Activated gamma-delta T cell treated with anti-CD3 and anti-CD28 coated beads, Interleukin-2, amount 50 U/mL, for 16 hours (primary cell): ENCODE measurements around the gene PPHLN1.

Experiments used
- DNase-seq: peaks from one replicate; pipeline ENCODE4 v3.0.0-alpha.2; 2020; ENCODE audit warnings: low read depth

PPHLN1 gene

GRCh38 chr12:42442311-42442759, 116.4 kb downstream of the PPHLN1 start:
- DNase-seq: no peak

GRCh38 chr12:42442888-42443287, 116.9 kb downstream of the PPHLN1 start:
- no peak for DNase-seq

GRCh38 chr12:42444192-42444943, 118.4 kb downstream of the PPHLN1 start:
- no peak for DNase-seq

- no peak for DNase-seq
Measured at GRCh38 chr12:42445891-42446290, 119.9 kb downstream of the PPHLN1 start.

- no peak for DNase-seq
Measured at GRCh38 chr12:42446761-42447160, 120.8 kb downstream of the PPHLN1 start.

GRCh38 chr12:42447371-42447786, 121.4 kb downstream of the PPHLN1 start:
- no peak for DNase-seq

GRCh38 chr12:42448841-42449240, 122.9 kb downstream of the PPHLN1 start:
- no peak for DNase-seq

- DNase-seq: no peak
Measured at GRCh38 chr12:42450248-42450647, 124.3 kb downstream of the PPHLN1 start.

- no peak for DNase-seq
Measured at GRCh38 chr12:42458575-42458974, 132.6 kb downstream of the PPHLN1 start.

DNA sequence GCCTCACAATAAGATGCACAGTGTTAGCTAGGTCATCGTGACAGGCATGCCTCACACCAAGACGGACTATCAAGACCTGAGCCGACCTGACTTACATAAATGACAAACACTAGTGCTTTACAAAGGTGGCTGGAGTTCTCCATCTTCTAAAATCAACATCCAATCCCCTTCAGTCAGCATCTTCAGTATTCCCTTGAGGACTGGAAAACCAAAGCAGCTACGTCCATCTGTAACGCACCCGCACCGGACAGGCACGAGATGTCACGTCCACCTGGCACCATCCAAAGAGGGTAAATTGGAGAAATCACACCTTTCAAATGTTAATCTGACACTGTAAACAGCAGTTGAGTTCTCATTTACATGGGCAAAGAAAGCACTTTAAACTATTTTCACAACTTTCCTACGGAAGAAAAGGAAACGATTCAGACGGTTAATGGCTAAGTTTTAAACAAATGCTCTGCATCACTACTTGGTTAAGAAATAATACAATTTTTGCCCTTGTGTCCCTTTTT, 133.4 kb downstream of the PPHLN1 start:
- no peak for DNase-seq

- DNase-seq: no peak
Measured at GRCh38 chr12:42462486-42462885, 136.5 kb downstream of the PPHLN1 start.

GRCh38 chr12:42463671-42464070, 137.7 kb downstream of the PPHLN1 start:
- DNase-seq: no peak

GRCh38 chr12:42468341-42468821, 142.4 kb downstream of the PPHLN1 start:
- DNase-seq: no peak

- no peak for DNase-seq
Measured at GRCh38 chr12:42468921-42469320, 143.0 kb downstream of the PPHLN1 start.

DNA sequence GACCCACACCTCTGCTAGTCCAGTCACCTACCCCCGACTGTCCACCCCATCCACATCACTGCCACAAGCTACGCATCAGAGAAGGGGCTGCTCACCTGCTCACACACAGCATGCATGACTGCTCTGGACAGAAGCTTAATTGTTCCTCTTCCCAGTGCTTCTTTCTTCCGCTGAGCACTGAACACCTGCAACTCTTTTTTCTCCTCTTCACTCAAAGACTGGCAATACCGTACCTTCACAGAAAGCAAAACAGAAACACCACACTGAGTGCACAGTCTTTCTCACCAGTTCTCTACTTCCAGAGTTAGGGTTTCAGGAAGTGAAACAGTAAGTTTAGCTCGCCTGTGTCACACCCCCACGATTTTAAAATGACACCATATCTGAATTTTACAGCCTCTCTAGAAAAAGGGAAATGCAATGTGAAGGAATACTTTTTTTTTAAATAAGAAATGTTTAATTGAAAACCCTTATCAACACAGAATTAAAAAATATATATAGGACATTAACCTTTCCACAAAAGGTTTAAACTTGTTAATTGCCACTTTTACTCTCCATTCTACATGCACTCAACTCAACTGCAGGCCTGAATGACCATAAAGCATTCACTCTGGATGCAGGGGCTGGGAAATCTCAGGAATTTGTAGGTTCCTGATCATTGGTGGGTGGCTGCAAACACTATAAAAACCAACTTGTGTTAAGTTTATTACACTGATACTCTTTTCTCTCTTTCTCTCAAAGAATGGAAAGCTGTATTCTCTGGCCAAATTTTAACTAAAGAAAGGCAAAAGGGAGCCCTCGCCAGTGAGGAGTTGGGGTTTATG, 143.6 kb downstream of the PPHLN1 start:
- DNase-seq: no peak

- DNase-seq: no peak
Measured at GRCh38 chr12:42472376-42472775, 146.4 kb downstream of the PPHLN1 start.

DNA sequence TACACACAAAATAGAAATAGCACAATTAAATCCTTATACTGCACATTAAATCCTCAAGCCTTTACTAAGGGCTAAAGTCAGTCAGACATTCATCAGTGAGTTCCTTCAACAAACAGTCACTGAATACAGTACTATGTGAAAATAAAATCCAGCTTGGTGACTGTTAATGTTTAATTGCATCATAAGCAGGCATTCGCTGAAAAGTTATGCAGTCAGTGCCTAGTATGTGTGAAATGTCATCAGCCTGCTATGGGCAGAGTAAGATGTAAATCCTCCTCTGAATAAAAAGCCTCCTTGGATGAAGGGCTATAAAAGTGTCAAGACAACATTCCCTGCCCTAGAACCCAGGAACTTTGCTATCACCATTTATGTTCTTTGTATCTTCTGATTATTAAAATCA, 147.2 kb downstream of the PPHLN1 start:
- no peak for DNase-seq

DNA sequence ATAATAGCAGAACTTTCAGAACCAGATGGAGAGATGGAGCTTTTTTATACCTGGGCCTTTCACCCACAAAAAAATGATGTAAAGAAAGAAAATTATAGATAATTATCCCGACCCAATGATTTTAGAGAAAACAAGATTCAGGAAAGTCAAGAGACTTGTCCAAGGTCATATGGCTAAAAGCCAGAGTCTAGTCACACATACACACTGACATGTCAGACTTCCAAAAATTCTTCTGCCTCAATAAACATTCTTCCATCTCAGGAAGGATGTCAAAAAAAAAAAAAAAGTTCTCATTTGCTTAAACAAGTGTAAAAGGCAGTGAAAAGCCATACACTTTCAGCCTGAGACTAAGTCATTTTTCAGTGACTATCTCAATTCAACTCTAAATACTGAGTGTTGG, 147.6 kb downstream of the PPHLN1 start:
- no peak for DNase-seq

DNA sequence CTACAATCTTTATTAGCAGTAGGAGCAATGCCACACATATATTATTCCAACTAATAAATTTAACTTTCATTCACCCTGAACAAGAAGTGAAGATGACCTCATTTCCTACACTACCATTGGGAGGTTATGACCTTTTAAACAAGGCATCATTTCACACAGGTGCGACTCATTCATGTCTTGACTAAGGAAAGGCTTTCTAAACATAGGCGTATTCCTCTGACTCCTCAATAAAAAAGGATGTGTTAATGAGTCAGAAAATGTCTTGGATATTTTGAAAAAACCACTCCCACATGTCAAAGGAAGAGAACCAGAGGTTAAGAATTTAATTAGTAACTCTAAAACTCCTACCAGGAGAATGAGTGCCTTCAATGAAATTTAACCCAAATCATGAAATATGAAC, 148.4 kb downstream of the PPHLN1 start:
- no peak for DNase-seq

GRCh38 chr12:42475106-42475505, 149.1 kb downstream of the PPHLN1 start:
- no peak for DNase-seq

DNA sequence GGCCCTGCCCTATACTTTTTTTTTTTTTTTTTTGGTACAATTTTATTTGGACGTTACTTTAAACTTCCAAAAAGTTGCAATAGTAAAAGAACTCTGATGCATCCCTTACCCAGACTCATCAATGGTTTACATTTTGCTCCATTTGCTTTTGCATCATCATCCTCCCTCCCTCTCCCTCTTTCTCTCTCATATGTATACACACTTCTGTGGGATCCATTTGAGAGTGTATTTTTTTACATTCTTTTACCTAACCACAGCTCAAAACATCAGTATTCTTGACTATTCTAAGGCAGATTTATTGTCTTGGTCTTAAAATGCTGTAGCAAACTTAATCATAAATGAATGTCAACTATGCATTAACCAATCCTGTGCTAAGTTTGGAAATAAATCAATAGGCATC, 152.0 kb downstream of the PPHLN1 start:
- DNase-seq: no peak

DNA sequence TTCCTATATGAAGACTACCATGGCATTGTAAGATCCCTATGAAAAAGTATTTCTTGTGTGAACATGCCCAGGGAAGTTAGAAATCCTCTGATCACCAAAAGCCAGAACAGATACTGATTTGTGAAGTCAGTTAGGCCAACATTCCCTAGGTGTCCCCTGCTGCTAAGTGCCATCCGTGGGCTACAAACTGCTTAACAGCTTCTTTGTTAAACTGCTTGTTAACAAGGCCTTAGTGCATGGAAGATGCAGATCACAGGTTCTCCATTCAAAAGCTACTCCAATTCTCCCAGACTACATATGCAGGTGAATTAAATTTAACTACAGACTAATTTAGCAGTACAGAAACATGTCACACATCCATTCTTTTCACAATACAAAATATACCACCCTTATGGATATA, 155.4 kb downstream of the PPHLN1 start:
- no peak for DNase-seq
